ENCODE results near the gene CAPN15.

GRCh38 chr16:576823-577201, 49.3 kb downstream of the CAPN15 start:
- TF ChIP-seq RCOR1 (IDR thresholded peaks at IDR 0.05; ENCODE audit: insufficient replicate concordance, low read length), result no peak
- no peak for TF ChIP-seq POLR2A (IDR thresholded peaks at IDR 0.05; ENCODE audit: low read depth, low read length)
- TF ChIP-seq CTCF (conservative IDR thresholded peaks at IDR 0.05; ENCODE audit: low read depth, low read length), result 0 out of 2 replicates have a peak, but pooled peaks have one; percentile 5
- TF ChIP-seq RAD21 (IDR thresholded peaks at IDR 0.05; ENCODE audit: low read length), result no peak

Data from IMR-90 (cell line).